HEK293T (cell line): ENCODE results near the gene IP6K3.

Source experiments
- CTCF ChIA-PET: fragments of 350-600 bp; formaldehyde crosslinking; extraction: SDS; loops from one replicate; lab custom pipeline; 2021; ENCODE audit warnings: antibody characterized with exemption, inconsistent platforms; lab: Yijun Ruan, JAX
- POLR2A ChIA-PET: fragments of 350-600 bp; formaldehyde crosslinking; extraction: SDS; loops from one replicate; lab custom pipeline; 2020; ENCODE audit warnings: antibody characterized with exemption, inconsistent platforms; lab: Yijun Ruan, JAX
- DNase-seq: peaks from one replicate; pipeline ENCODE4 v3.0.0; 2012; ENCODE audit warnings: mixed read lengths; ENCODE audit errors: extremely low spot score
- ARNT ChIP-seq: fragments of 450-650 bp; IDR thresholded peaks from 2 replicates; pipeline ENCODE4 v1.6.1; 2017; ENCODE audit warnings: mild to moderate bottlenecking
- BHLHE40 ChIP-seq: fragments of 450-650 bp; IDR thresholded peaks from 2 replicates; pipeline ENCODE4 v1.6.1; 2016; ENCODE audit warnings: mild to moderate bottlenecking, moderate library complexity, borderline replicate concordance
- CTBP1 ChIP-seq: fragments of 450-650 bp; IDR thresholded peaks from 2 replicates; pipeline ENCODE4 v1.6.1; 2016; ENCODE audit warnings: borderline replicate concordance
- ELF4 ChIP-seq: fragments of 450-650 bp; IDR thresholded peaks from 2 replicates; pipeline ENCODE4 v1.6.1; 2017; ENCODE audit warnings: antibody characterized with exemption
- FOXA1 ChIP-seq: fragments of 450-650 bp; IDR thresholded peaks from 2 replicates; pipeline ENCODE4 v1.6.1; 2016; ENCODE audit warnings: mild to moderate bottlenecking
- FOXK2 ChIP-seq: fragments of 450-650 bp; IDR thresholded peaks from 2 replicates; pipeline ENCODE4 v1.6.1; 2016; ENCODE audit warnings: mild to moderate bottlenecking
- FOXM1 ChIP-seq: fragments of 450-650 bp; IDR thresholded peaks from 2 replicates; pipeline ENCODE4 v1.6.1; 2017; ENCODE audit warnings: mild to moderate bottlenecking, borderline replicate concordance
- HDGF ChIP-seq: fragments of 450-650 bp; IDR thresholded peaks from 2 replicates; pipeline ENCODE4 v1.6.1; 2017; ENCODE audit warnings: antibody characterized with exemption, borderline replicate concordance
- L3MBTL2 ChIP-seq: fragments of 450-650 bp; conservative IDR thresholded peaks from 2 replicates; pipeline ENCODE4 v1.6.1; 2016; ENCODE audit warnings: mild to moderate bottlenecking
- LEF1 ChIP-seq: fragments of 450-650 bp; IDR thresholded peaks from 2 replicates; pipeline ENCODE4 v1.6.1; 2017; ENCODE audit warnings: mild to moderate bottlenecking, borderline replicate concordance
- NFRKB ChIP-seq: fragments of 450-650 bp; IDR thresholded peaks from 2 replicates; pipeline ENCODE4 v1.6.1; 2016; ENCODE audit warnings: mild to moderate bottlenecking, moderate library complexity
- SP1 ChIP-seq: fragments of 450-650 bp; IDR thresholded peaks from 2 replicates; pipeline ENCODE4 v1.6.1; 2017
- SUZ12 ChIP-seq: fragments of 450-650 bp; IDR thresholded peaks from 2 replicates; pipeline ENCODE4 v1.6.1; 2016; ENCODE audit warnings: mild to moderate bottlenecking
- TARDBP ChIP-seq: fragments of 450-650 bp; IDR thresholded peaks from 2 replicates; pipeline ENCODE4 v1.6.1; 2016
- ZNF384 ChIP-seq: fragments of 450-650 bp; IDR thresholded peaks from 2 replicates; pipeline ENCODE4 v1.6.1; 2016
- TF ChIP-seq, protein P1 (sequence below): fragments of 450-650 bp; IDR thresholded peaks from 2 replicates; pipeline ENCODE4 v1.6.1; 2016

Gene IP6K3

DNA sequence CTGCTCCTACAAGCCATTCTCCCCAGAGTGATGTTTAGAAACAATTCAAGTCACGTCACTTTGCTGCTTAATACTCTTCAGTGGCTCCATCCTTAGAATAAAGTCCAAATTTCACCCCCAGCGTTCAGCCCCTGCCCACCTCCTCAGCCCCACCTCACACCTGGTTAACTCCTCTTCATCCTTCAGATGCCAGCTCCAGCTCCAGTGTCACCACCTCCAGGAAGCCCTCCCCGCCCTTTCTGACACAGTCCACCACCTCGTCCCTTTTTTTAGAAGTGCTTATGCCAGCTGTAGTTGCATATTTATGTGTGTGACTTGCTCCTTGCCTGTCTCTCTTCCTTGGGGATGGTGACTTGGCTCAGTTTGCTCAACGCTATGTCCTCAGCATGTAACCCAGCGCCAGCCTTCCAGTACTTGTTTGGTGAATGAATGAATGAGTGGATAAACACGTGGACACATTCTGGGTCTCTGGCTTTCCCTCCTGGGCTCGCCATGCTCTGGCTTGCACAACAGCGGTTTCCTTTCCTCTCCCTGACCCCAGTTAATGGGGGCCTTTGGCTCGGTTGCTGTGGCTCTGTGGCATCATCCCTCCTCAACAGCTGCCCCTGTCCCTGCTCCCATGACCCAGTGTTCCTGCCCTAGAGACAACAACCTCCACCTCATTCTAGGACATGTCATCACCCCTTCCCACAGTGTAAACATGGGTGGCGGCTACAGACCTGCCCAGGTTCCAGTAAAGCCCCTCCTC lies 3.7 kb upstream of the IP6K3 start:
- TF ChIP-seq FOXK2 (no peak), FOXA1 (no peak), CTBP1 (no peak), ELF4 (no peak), HDGF (no peak), SP1 (no peak), SUZ12 (no peak), ZNF384 (no peak), TARDBP (no peak), NFRKB (no peak)
- TF ChIP-seq, protein P1, sequence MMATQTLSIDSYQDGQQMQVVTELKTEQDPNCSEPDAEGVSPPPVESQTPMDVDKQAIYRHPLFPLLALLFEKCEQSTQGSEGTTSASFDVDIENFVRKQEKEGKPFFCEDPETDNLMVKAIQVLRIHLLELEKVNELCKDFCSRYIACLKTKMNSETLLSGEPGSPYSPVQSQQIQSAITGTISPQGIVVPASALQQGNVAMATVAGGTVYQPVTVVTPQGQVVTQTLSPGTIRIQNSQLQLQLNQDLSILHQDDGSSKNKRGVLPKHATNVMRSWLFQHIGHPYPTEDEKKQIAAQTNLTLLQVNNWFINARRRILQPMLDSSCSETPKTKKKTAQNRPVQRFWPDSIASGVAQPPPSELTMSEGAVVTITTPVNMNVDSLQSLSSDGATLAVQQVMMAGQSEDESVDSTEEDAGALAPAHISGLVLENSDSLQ: no peak
- POLR2A ChIA-PET: no interaction called here
- DNase-seq: no peak
- CTCF ChIA-PET: no interaction called here

DNA sequence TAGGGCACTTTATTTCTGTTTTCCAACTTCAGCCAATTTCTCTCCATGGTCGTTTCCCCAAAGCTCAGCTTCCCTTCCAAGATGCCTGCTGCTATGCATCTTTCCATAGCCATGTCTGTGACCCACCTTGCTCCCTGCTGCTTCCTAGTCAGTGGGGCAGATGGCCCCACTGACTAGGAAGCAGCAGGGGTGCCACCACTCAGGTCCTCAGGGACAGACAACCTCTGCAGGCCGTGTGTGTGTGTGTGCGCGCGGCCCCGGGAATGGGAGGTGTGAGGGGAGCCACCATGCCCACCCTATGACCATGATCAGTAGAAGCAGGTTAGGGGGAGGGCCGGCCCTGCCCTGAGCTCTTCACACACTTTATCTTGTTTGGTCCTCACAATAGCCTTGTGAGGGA lies 2.7 kb upstream of the IP6K3 start:
- CTCF ChIA-PET: interaction anchor here (0.6 kb wide), 1 partner anchor 813 kb away, joined by 4 read pairs; no protein-coding TSS in a partner anchor
- POLR2A ChIA-PET: no interaction called here

DNA sequence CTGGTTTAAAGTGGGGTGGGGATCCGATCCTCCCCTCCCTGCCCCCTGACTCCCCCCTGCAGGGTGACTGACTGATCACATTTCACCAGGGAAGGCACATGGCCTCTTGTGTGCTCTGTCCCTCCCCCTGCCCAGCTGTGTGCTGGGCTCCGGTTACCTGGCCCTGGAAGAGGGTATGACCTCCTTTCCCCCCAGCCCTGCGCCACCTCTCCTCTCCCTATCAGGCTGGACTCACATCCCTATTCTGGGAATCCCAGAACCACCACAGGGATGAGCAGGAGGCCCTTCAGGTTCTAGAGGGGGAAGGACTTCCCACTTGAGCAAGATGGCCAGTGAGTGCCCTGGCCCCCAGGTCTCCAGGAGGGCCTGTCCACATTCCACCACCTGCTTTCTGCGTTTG lies 2.1 kb upstream of the IP6K3 start:
- no peak for DNase-seq
- ChIA-PET POLR2A (no interaction called here), CTCF (interaction anchor here (0.6 kb wide), 1 partner anchor 13 kb away, joined by 3 read pairs; no protein-coding TSS in a partner anchor)
- TF ChIP-seq NFRKB: no peak
- no peak for TF ChIP-seq TARDBP
- no peak for TF ChIP-seq SUZ12
- TF ChIP-seq FOXM1: no peak
- TF ChIP-seq LEF1: no peak
- no peak for TF ChIP-seq SP1
- TF ChIP-seq FOXA1: no peak
- TF ChIP-seq ARNT: no peak
- no peak for TF ChIP-seq ZNF384
- TF ChIP-seq CTBP1: no peak
- TF ChIP-seq BHLHE40: no peak
- TF ChIP-seq L3MBTL2: no peak
- TF ChIP-seq HDGF: no peak
- no peak for TF ChIP-seq FOXK2
- TF ChIP-seq, protein P1: no peak
- no peak for TF ChIP-seq ELF4

More for the DNA sequence above, 2.7 kb upstream of the IP6K3 start:
- no peak for TF ChIP-seq SUZ12
- no peak for TF ChIP-seq TARDBP
- TF ChIP-seq L3MBTL2: no peak
- TF ChIP-seq LEF1: no peak
- no peak for TF ChIP-seq ELF4
- no peak for TF ChIP-seq CTBP1
- TF ChIP-seq FOXA1: no peak
- TF ChIP-seq, protein P1: no peak
- TF ChIP-seq SP1: no peak
- TF ChIP-seq NFRKB: no peak
- TF ChIP-seq FOXM1: no peak
- TF ChIP-seq FOXK2: no peak
- no peak for TF ChIP-seq BHLHE40
- no peak for TF ChIP-seq ZNF384
- TF ChIP-seq ARNT: no peak
- TF ChIP-seq HDGF: no peak
- no peak for DNase-seq

DNA sequence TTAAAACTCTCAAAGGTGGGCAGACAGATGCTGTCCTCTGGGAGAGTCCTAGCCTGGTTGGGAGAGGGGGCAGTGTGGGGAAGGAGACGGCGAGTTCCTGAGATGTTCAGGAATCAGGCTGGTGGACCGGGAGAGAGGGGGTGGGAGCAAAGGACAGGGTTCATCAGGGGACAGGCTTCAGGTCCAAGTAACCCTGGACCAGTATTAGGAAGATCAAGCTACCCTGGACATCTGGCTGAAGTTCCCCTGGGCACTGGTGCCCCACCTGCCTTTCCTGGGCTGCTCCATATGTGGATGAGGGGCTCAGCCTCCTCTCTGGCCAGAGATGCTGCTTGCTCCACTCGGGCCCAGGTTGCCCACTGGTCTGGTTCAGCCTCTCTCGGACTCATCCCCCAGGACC lies 1.1 kb upstream of the IP6K3 start:
- CTCF ChIA-PET: interaction anchor here (0.8 to 1.1 kb wide), 2 partner anchors 13 to 19 kb away, joined by 3 read pairs; no protein-coding TSS in a partner anchor
- POLR2A ChIA-PET: interaction anchor here (0.7 to 2.6 kb wide), 2 partner anchors 37 kb away, joined by 4 to 10 read pairs; partner anchors contain the start of gene UQCC2
- DNase-seq: no peak
- TF ChIP-seq, protein P1: no peak
- no peak for TF ChIP-seq TARDBP
- TF ChIP-seq SP1: no peak
- TF ChIP-seq FOXM1: no peak
- TF ChIP-seq FOXK2: no peak
- TF ChIP-seq LEF1: no peak
- no peak for TF ChIP-seq ZNF384

DNA sequence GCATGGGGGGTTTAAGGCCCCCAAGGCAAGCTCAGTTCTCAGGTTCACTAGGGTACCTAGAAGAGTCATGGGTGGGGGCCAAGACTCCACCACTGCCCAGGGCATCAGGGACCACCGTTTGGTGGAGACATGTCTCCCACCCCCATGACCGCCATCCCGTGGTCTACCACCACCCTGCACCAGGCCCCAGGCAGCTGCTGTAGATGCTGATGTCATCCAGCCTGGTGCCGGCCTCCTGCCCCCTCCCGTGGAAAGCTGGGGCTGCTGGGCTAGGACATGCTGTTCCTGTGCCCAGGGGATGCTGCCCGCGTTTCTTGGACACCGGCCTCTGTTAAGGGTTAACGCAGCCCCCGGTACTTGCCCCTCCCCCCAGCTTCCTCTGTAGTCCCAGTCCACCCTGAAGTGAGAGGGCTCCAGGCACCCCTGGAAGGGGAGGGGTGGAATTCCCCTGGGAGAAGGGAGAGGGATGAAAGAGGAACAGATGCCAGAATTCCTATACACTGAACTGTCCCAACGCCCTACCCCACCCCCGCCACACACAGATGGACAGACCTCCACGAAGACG lies 587 bp downstream of the IP6K3 start:
- CTCF ChIA-PET: interaction anchor here (0.6 to 1.9 kb wide), 6 partner anchors 10 to 255 kb away, joined by 3 to 11 read pairs (median 5); no protein-coding TSS in a partner anchor
- POLR2A ChIA-PET: interaction anchor here (2.6 kb wide), 1 partner anchor 35 kb away, joined by 10 read pairs; the partner anchor contains the start of gene UQCC2
- no peak for DNase-seq
- no peak for TF ChIP-seq FOXK2
- TF ChIP-seq ELF4: no peak
- TF ChIP-seq TARDBP: no peak
- no peak for TF ChIP-seq SP1
- TF ChIP-seq BHLHE40: no peak
- TF ChIP-seq HDGF: no peak
